Chondrocyte (in vitro differentiated cells): Measurements from ENCODE around the gene DEAF1. TPM values are rescaled to one million over a fixed set of nuclear protein-coding genes. Genes with fewer than 3 reads are reported as not detected.

Experiments used
- DNase-seq: peaks from one replicate; pipeline ENCODE4 v3.0.0; 2021; ENCODE audit warnings: mixed read lengths, low spot score
- H3K27ac Mint-ChIP-seq: one replicate; pipeline ENCODE4 v1.8.0; 2021; ENCODE audit warnings: mild to moderate bottlenecking, moderate library complexity, mixed read lengths; ENCODE audit not compliant: unreplicated experiment
- H3K27me3 Mint-ChIP-seq: 2 replicates; pipeline ENCODE4 v1.8.0; 2021; ENCODE audit warnings: low read depth, mixed read lengths
- H3K36me3 Mint-ChIP-seq: 2 replicates; pipeline ENCODE4 v1.8.0; 2021; ENCODE audit warnings: low read depth, mixed read lengths
- H3K4me1 Mint-ChIP-seq: 2 replicates; pipeline ENCODE4 v1.8.0; 2021; ENCODE audit warnings: low read depth, mild to moderate bottlenecking, mixed read lengths
- H3K4me3 Mint-ChIP-seq: one replicate; pipeline ENCODE4 v1.8.0; 2021; ENCODE audit warnings: mild to moderate bottlenecking, moderate library complexity, mixed read lengths; ENCODE audit not compliant: unreplicated experiment
- H3K9me3 Mint-ChIP-seq: 2 replicates; pipeline ENCODE4 v1.8.0; 2021; ENCODE audit warnings: low read depth, mixed read lengths
- CTCF ChIP-seq: fragments of 200-600 bp; sonication (generic); IDR thresholded peaks from 2 replicates; pipeline ENCODE4 v1.5.0; 2021; ENCODE audit warnings: antibody characterized with exemption, mild to moderate bottlenecking, moderate library complexity
- total RNA-seq: library from RNA; stranded (reverse); gene quantifications from 3 replicates; pipeline ENCODE4 v1.2.1, GENCODE V29; 2021

The DEAF1 gene
- total RNA-seq, 1 donor from 2014 or later: 67.6 TPM

- H3K4me1 Mint-ChIP-seq: peaks cover 51% of the 10 kb centered on the region
- no peaks in the 10 kb centered on the region for H3K27me3 Mint-ChIP-seq
- TF ChIP-seq CTCF: no peak
- H3K9me3 Mint-ChIP-seq: no peaks in the 10 kb centered on the region
- H3K27ac Mint-ChIP-seq: no peak overlapping the region
- no peak overlapping the region for H3K4me3 Mint-ChIP-seq
- DNase-seq: no peak
- H3K36me3 Mint-ChIP-seq: peaks cover 3% of the 10 kb centered on the region
Observed at GRCh38 chr11:701741-702461, 6.9 kb upstream of the DEAF1 start.

GRCh38 chr11:699753-700152 lies 4.7 kb upstream of the DEAF1 start:
- TF ChIP-seq CTCF: no peak
- H3K4me1 Mint-ChIP-seq: peaks cover 51% of the 10 kb centered on the region
- peak overlapping the region; percentile 63 for H3K27ac Mint-ChIP-seq
- no peaks in the 10 kb centered on the region for H3K27me3 Mint-ChIP-seq
- H3K4me3 Mint-ChIP-seq: no peak overlapping the region
- peaks cover 3% of the 10 kb centered on the region for H3K36me3 Mint-ChIP-seq
- H3K9me3 Mint-ChIP-seq: no peaks in the 10 kb centered on the region
- no peak for DNase-seq

- DNase-seq: no peak
- H3K4me1 Mint-ChIP-seq: peaks cover 45% of the 10 kb centered on the region
- no peak for TF ChIP-seq CTCF
Observed at GRCh38 chr11:699116-699508, 4.1 kb upstream of the DEAF1 start.

GRCh38 chr11:698493-699115 lies 3.6 kb upstream of the DEAF1 start:
- Mint-ChIP-seq H3K4me1 (peaks cover 45% of the 10 kb centered on the region), H3K4me3 (no peak overlapping the region), H3K36me3 (peaks cover 3% of the 10 kb centered on the region), H3K9me3 (no peaks in the 10 kb centered on the region), H3K27me3 (no peaks in the 10 kb centered on the region), H3K27ac (peak overlapping the region; percentile 94)
- no peak for DNase-seq
- TF ChIP-seq CTCF: no peak

More at GRCh38 chr11:699116-699508, 4.1 kb upstream of the DEAF1 start:
- Mint-ChIP-seq H3K9me3 (no peaks in the 10 kb centered on the region), H3K36me3 (peaks cover 3% of the 10 kb centered on the region), H3K27me3 (no peaks in the 10 kb centered on the region), H3K27ac (peak overlapping the region; percentile 74), H3K4me3 (no peak overlapping the region)

- DNase-seq: no peak
- peak overlapping the region; percentile 94 for H3K27ac Mint-ChIP-seq
- peak overlapping the region; percentile 9 for H3K4me3 Mint-ChIP-seq
Observed at GRCh38 chr11:697811-698311, 2.8 kb upstream of the DEAF1 start.

More at GRCh38 chr11:697811-698311, 2.8 kb upstream of the DEAF1 start:
- no peaks in the 10 kb centered on the region for H3K27me3 Mint-ChIP-seq
- peaks cover 45% of the 10 kb centered on the region for H3K4me1 Mint-ChIP-seq
- no peak for TF ChIP-seq CTCF
- no peaks in the 10 kb centered on the region for H3K9me3 Mint-ChIP-seq
- H3K36me3 Mint-ChIP-seq: peaks cover 3% of the 10 kb centered on the region
